Kidney (tissue), 14 donors: ENCODE results near the gene CRNN. TPM values are rescaled to one million over a fixed set of nuclear protein-coding genes. Genes with fewer than 3 reads are reported as not detected.
A peak's percentile ranks its signal among the peaks of the same experiment; 100 is the strongest.

ENCODE experiments used
- DNase-seq, 5 donors: peaks; one replicate each; pipeline ENCODE4 v3.0.0-alpha.2; 2013 to 2020
- FAIRE-seq: peaks from 2 replicates; lab custom pipeline; 2012; peaks lifted over from hg19 to GRCh38; lab: Jason Lieb, UNC
- H3K27ac ChIP-seq, 2 donors: one replicate each; pipeline ENCODE4 v1.7.0; 2013; ENCODE audit warnings: low read depth in 2 of 2, low read length in 2 of 2, inconsistent platforms in 1 of 2
- H3K27me3 ChIP-seq: one replicate; pipeline ENCODE4 v1.7.1; 2013; ENCODE audit warnings: low read length, inconsistent platforms; ENCODE audit not compliant: control insufficient read depth, insufficient read depth
- H3K36me3 ChIP-seq, 3 donors: one replicate each; pipeline versions ENCODE4 v1.7.0 to v1.7.1; 2013; ENCODE audit warnings: low read length in 3 of 3, control low read depth in 1 of 3, inconsistent platforms in 1 of 3; ENCODE audit not compliant: insufficient read depth in 3 of 3, control insufficient read depth in 2 of 3
- H3K4me1 ChIP-seq, 3 donors: one replicate each; pipeline versions ENCODE4 v1.7.0 to v1.7.1; 2013; ENCODE audit warnings: low read length in 3 of 3, inconsistent platforms in 1 of 3, low read depth in 1 of 3; ENCODE audit not compliant: control insufficient read depth in 2 of 3, insufficient read depth in 2 of 3
- H3K4me3 ChIP-seq, 3 donors: one replicate each; pipeline versions ENCODE4 v1.7.0 to v1.8.1; 2013; ENCODE audit warnings: low read length in 3 of 3, control low read depth in 1 of 3, inconsistent platforms in 1 of 3
- H3K9ac ChIP-seq, 3 donors: one replicate each; pipeline versions ENCODE4 v1.7.0 to v1.7.1; 2013; ENCODE audit warnings: low read length in 3 of 3, control low read depth in 1 of 3, inconsistent platforms in 1 of 3
- H3K9me3 ChIP-seq, 3 donors: one replicate each; pipeline versions ENCODE4 v1.7.0 to v1.7.1; 2013; ENCODE audit warnings: low read length in 3 of 3, control low read depth in 1 of 3, inconsistent platforms in 1 of 3; ENCODE audit not compliant: control insufficient read depth in 2 of 3, insufficient read depth in 1 of 3
- CTCF ChIP-seq: IDR thresholded peaks from 3 replicates; pipeline ENCODE4 v1.5.1; 2012; ENCODE audit warnings: mild to moderate bottlenecking, moderate library complexity, borderline replicate concordance; ENCODE audit not compliant: insufficient read depth; ENCODE audit errors: extremely low read depth
- intact Hi-C: fragments of 100-400 bp; cut with DNase I; formaldehyde crosslinking; loops from one replicate; pipeline ENCODE4 v1.11.1; 2022
- polyA plus RNA-seq: library from polyadenylated mRNA; stranded (reverse); fragments of 350-450 nt; fragmentation: Illumina TruSeq; extraction: RNeasy Lipid Tissue Mini Kit (QIAGEN cat#74804); gene quantifications from one replicate; pipeline ENCODE4 v1.2.3, GENCODE V29; 2014; ENCODE audit warnings: low read depth, low replicate concordance; ENCODE audit not compliant: insufficient read depth
- total RNA-seq: library from RNA; stranded (reverse); fragmentation: NEBNext Ultra II Directional; extraction: Animal tissue kit (Norgen Biotek cat#: 25700); gene quantifications from one replicate; pipeline ENCODE4 v1.2.1, GENCODE V29; 2021
- donor health status: control.
- donor health status: control.
- donor health status: control.
- donor health status: control.
- donor health status: control.
- donor health status: DM: yes; HTN: yes; CAD: no.
- donor health status: Normal renal cell carcinoma (clear cell type).

CRNN gene
- total and polyA plus RNA-seq, 2 donors from 2014 or later, result not detected

GRCh38 chr1:152460529-152460899, 46.5 kb upstream of the CRNN start:
- no peak for TF ChIP-seq CTCF

DNA sequence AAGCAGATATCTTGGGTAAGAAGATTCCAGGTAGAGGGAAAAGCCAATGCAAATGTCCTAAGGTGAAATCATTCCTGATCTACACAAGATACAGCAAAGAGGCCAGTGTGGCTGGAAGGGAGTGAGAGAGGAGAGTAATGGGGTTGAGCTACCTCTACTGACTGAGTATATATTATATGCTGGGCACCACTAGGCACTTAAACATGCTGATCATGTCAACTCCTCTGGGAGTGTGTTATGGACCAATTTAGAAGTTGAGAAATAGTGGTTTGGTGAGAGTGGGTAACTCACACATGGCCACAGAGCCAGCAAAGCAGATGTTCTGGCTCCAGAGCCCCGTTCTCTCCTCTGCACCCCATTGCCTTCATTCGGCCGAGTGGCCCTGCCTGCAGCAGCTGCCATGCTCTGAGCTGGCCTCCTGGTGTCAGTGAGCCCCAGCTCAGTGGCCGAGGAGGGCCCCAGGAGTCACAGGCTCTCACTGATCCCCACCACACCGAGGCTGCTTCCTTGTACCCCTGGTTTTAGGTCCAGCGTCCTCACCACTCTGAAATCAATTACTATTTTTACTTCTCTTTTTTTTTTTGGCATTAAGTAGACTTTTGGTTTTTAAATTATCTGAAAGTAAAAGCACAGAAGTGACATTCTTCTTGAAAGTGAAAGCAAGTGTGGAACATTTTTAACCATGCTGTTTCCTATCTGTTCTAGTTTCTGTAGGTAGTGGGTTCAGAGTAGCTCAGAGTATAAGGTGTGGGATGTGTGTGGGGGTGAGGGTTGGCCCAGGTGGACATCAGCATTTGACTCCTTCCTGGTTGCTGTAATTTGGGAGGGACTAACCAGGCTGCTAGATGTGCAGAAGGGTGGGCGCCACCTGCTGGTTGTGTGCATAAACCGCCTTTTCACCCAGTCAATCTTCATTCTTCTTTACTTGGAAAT, 45.8 kb upstream of the CRNN start:
- Histone ChIP-seq H3K27ac (peak overlapping the region in 1 of 2 donors; percentile 28), H3K9me3 (no peaks in the 10 kb centered on the region), H3K9ac (no peak overlapping the region), H3K4me1 (no peaks in the 10 kb centered on the region), H3K4me3 (peak overlapping the region in 2 of 3 donors; percentile 10 to 25), H3K27me3 (no peaks in the 10 kb centered on the region), H3K36me3 (no peaks in the 10 kb centered on the region)
- intact Hi-C loops, result no loop called here
- peak in 4 of 5 donors; percentile 54 to 74 (median 57) for DNase-seq
- no peak for FAIRE-seq
- peak; percentile 73 for TF ChIP-seq CTCF

More at GRCh38 chr1:152460529-152460899, 46.5 kb upstream of the CRNN start:
- FAIRE-seq (no peak), DNase-seq (no peak)
- H3K27ac ChIP-seq, result no peak overlapping the region
- H3K36me3 ChIP-seq, result no peaks in the 10 kb centered on the region
- H3K9ac ChIP-seq, result no peak overlapping the region
- H3K4me3 ChIP-seq, result no peak overlapping the region
- no peaks in the 10 kb centered on the region for H3K27me3 ChIP-seq
- intact Hi-C loops, result no loop called here
- no peaks in the 10 kb centered on the region for H3K9me3 ChIP-seq
- no peaks in the 10 kb centered on the region for H3K4me1 ChIP-seq

DNA sequence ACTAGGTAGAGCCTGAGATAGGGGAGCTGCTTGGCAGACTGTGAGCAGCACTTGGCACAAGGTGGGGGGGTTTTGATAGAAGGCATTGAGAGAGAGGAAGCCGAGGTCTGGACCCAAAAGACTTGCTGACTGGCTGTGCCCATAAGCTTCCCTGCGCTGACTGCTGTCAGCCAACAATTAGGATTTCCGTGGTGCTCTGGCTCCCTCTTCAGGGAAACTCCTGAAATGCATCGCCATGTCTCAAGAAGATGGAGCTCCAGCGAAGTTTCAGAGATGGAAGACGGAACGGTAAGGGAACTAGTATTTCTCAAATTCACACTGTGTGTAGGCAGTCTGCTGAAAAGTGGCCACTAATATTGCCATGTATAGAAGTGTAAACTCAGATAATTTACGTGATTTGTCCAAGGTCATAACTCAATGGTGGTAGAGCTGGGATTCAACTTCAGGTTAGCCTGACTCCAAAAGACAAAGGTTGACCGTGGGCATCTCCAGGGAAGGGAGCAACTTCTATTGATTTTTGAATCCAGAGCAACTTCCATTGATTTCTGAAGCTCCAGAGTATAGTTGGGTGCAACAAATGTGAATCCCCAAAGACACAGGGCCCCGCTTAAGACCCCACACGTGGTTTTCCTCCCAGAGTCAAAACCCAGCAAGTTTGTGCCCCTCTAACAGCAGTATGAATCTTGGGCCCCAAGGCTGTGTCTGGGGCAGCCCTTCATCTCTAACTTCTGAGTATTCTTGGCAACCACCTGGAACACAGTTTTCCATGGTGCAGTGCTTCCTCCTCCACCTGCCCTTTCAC, 44.5 kb upstream of the CRNN start:
- Histone ChIP-seq H3K4me1 (no peaks in the 10 kb centered on the region), H3K27ac (no peak overlapping the region), H3K27me3 (no peaks in the 10 kb centered on the region), H3K4me3 (peak overlapping the region in 1 of 3 donors; percentile 26), H3K9me3 (no peaks in the 10 kb centered on the region), H3K9ac (no peak overlapping the region), H3K36me3 (no peaks in the 10 kb centered on the region)
- DNase-seq, result peak in 4 of 5 donors; percentile 73 to 91 (median 84)
- intact Hi-C loops, result no loop called here
- no peak for FAIRE-seq
- TF ChIP-seq CTCF, result peak; percentile 96
